ENCODE data around the gene LAMA5.

Gene LAMA5

DNA sequence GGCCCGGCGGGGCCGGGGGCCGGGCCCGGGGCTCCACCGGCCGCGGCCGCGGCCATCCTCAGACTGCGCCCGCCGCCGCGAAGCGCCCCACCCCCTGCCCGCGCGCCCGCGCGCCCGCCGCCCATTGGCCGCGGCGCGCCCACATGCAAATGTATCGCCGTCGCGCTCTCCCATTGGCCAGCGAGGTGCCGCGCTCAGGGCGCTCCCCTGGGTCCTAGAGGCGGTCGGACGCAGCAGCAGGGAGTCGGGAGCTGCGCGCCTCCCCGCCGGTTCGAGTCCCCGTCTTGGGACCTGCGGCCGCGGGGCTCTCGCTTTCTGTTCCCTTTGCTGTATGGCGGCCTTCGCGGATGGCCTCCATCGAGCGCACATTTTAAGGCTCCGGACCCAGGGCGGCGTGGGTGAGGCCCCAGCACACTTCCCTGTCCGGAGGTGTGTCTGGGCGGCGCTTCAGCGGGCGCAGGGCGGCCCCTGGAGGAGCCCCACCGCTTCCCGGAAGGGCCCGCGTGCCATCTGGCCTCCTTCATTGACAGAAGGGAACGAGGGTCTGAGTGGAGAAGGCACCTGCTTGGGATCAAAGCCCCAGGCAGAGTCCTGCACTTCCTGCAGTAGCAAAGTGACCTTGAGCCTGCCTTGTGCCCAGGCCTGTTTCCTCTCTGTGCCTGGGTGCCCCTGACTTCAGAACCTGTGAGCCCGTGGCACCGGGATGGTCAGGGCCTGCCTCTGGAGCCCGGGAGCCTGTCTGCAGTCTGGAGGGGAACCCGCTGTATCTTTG is 40.3 kb upstream of the LAMA5 start, which contains the start of gene CABLES2:
Gene CABLES2 (minus strand): TSS at position 65 of the 772 bp plus-strand sequence. CDS start 9 bp downstream, at position 56.
- peaks cover 34% of the 10 kb centered on the region for H3K4me1 ChIP-seq (ENCODE audit: low read length)
- H3K4me3 ChIP-seq (ENCODE audit: low read length): peak within 1 kb of the TSS; percentile 99
- TF ChIP-seq CTCF (IDR thresholded peaks at IDR 0.05; ENCODE audit: low read depth, low read length) (no peak), EZH2phosphoT487 (IDR thresholded peaks at IDR 0.05; ENCODE audit: low read depth) (no peak)
- H4K20me1 ChIP-seq (ENCODE audit: insufficient read depth, low read length): peaks cover 12% of the 10 kb centered on the region; the same call in 1 of the 2 replicates
- H2AFZ ChIP-seq (ENCODE audit: low read depth, low read length): peak within 1 kb of the TSS; percentile 97; the same call in 1 of the 2 replicates
- peak within 1 kb of the TSS; percentile 94 for H3K9ac ChIP-seq (ENCODE audit: low read length)
- no peaks in the 10 kb centered on the region for H3K27me3 ChIP-seq (ENCODE audit: low read depth, low read length)
- H3K27ac ChIP-seq (ENCODE audit: low read length): peak within 1 kb of the TSS; percentile 65
- H3K9me3 ChIP-seq (ENCODE audit: insufficient read depth, low read length): no peaks in the 10 kb centered on the region
- H3K36me3 ChIP-seq (replicated peaks; ENCODE audit: low read depth, low read length): no peaks in the 10 kb centered on the region
- peaks cover 31% of the 10 kb centered on the region for H3K79me2 ChIP-seq (ENCODE audit: low read length)
- H3K4me2 ChIP-seq (ENCODE audit: low read length): peak within 1 kb of the TSS; percentile 94

DNA sequence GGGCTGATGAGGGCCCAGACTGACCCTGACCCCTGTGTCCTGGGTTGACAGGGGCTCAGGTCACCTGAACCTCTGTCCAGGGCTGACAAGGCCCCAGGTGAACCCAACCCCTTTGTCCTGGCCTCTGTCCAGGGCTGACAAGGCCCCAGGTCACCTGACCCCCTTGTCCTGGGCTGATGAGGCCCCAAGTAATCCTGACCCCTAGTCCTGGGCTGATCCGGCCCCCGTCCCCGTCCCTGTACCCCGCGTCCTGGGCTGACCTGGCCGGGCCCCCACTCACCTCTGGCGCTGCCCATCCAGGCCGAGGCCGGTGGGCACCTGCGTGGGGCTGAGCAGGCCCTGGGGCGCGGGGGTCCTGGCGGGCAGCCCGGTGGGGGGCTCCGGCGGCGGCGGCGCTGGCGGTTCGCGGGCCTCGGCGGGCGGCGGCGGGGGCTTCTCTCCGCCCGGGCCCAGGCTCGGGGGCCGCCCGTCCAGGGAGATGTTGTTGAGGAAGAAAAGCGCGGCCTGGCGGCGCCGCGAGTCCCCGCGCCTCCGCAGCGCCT is 39.6 kb upstream of the LAMA5 start:
- no peak overlapping the region for H3K27ac ChIP-seq (ENCODE audit: low read length)
- H2AFZ ChIP-seq (ENCODE audit: low read depth, low read length): no peak overlapping the region
- peak overlapping the region; percentile 94 for H3K4me2 ChIP-seq (ENCODE audit: low read length)
- no peaks in the 10 kb centered on the region for H3K27me3 ChIP-seq (ENCODE audit: low read depth, low read length)
- peak overlapping the region; percentile 94 for H3K9ac ChIP-seq (ENCODE audit: low read length)
- TF ChIP-seq CTCF (IDR thresholded peaks at IDR 0.05; ENCODE audit: low read depth, low read length) (no peak), EZH2phosphoT487 (IDR thresholded peaks at IDR 0.05; ENCODE audit: low read depth) (no peak)
- peaks cover 12% of the 10 kb centered on the region; the same call in 1 of the 2 replicates for H4K20me1 ChIP-seq (ENCODE audit: insufficient read depth, low read length)
- no peaks in the 10 kb centered on the region for H3K36me3 ChIP-seq (replicated peaks; ENCODE audit: low read depth, low read length)
- H3K4me1 ChIP-seq (ENCODE audit: low read length): peaks cover 34% of the 10 kb centered on the region
- peak overlapping the region; percentile 99 for H3K4me3 ChIP-seq (ENCODE audit: low read length)
- peaks cover 31% of the 10 kb centered on the region for H3K79me2 ChIP-seq (ENCODE audit: low read length)
- no peaks in the 10 kb centered on the region for H3K9me3 ChIP-seq (ENCODE audit: insufficient read depth, low read length)

DNA sequence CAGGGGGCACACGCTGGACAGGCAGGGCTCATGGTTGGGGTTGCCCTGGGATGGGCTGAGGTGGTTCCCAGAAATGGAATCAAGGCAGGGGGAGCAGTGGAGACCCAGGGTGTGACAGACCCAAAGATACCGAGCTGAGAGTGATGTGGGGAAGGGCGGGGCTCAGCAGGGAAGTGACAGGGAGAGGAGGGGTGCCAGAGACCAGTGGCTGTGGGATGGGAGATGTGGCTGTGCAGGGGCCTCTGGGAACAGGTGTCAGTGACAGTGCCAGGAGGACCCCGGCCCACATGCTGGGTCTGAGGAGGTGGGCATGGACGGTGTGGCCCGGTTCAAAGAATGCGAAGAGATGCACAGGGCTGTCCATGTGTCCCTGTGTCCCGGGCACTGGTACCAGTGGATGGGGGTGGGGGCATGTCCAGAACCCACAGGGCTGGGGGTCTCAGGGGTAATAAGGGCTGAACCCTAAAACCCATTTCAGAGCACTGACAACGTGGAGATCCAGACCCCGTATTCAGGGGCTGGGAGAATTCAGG is 38.9 kb upstream of the LAMA5 start:
- no peaks in the 10 kb centered on the region for H3K36me3 ChIP-seq (replicated peaks; ENCODE audit: low read depth, low read length)
- H3K9me3 ChIP-seq (ENCODE audit: insufficient read depth, low read length): no peaks in the 10 kb centered on the region
- H3K9ac ChIP-seq (ENCODE audit: low read length): peak overlapping the region; percentile 94
- H3K4me2 ChIP-seq (ENCODE audit: low read length): peak overlapping the region; percentile 94
- H3K4me3 ChIP-seq (ENCODE audit: low read length): peak overlapping the region; percentile 99
- H3K27me3 ChIP-seq (ENCODE audit: low read depth, low read length): no peaks in the 10 kb centered on the region
- peaks cover 34% of the 10 kb centered on the region for H3K4me1 ChIP-seq (ENCODE audit: low read length)
- TF ChIP-seq EZH2phosphoT487 (IDR thresholded peaks at IDR 0.05; ENCODE audit: low read depth): no peak
- TF ChIP-seq CTCF (IDR thresholded peaks at IDR 0.05; ENCODE audit: low read depth, low read length): no peak
- peaks cover 31% of the 10 kb centered on the region for H3K79me2 ChIP-seq (ENCODE audit: low read length)
- H3K27ac ChIP-seq (ENCODE audit: low read length): no peak overlapping the region
- peaks cover 12% of the 10 kb centered on the region; the same call in 1 of the 2 replicates for H4K20me1 ChIP-seq (ENCODE audit: insufficient read depth, low read length)
- H2AFZ ChIP-seq (ENCODE audit: low read depth, low read length): no peak overlapping the region

All from OCI-LY3 (cell line).